ENCODE results near the gene UGT2B10. TPM values are rescaled to one million over a fixed set of nuclear protein-coding genes. Genes with fewer than 3 reads are reported as not detected.

Gene UGT2B10
- total and polyA plus RNA-seq, 2 of the 13 experiments (the other 11 are each of a cell fraction or from before 2014, with no cell fraction given) = 107 to 148 TPM

DNA sequence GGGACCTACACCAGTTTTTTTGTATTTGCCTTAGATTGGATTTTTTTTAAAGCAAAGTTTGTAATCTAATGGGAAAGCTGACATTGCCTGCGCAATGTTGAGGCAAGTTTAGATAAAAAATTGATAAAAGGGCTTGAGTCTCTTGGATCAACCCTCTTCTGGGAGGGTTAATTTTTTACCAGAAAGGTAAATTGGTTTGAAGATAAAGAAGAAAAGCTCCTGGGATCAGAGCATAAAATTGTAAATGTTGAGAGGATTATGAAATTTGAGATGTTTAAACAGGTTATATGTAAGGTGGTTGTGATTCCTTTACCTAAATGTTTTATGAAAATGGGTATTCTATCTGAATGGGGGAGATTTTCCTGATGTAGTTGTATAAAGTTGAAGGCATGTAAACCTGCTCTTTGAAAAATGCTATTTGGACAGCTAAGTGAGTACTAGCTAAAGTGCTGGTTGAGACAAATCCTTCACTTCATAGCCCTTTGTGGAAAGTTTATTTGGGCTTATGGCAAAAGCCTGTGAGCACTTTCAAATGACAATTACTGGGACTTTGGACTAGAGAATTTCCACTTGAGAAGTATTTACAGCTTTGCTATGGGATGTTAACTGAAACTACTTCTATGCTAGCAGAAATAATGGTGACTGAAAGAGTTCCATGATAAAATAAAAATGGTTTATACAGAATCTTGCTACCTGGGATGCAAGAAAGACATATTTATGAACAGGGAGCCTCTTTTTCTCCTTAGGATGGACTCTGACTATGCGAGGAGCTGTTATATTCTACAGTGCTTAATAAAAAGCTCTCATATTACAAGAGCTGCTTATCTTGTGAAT is 56.2 kb downstream of the UGT2B10 start (continued):
- TF ChIP-seq, protein P1, sequence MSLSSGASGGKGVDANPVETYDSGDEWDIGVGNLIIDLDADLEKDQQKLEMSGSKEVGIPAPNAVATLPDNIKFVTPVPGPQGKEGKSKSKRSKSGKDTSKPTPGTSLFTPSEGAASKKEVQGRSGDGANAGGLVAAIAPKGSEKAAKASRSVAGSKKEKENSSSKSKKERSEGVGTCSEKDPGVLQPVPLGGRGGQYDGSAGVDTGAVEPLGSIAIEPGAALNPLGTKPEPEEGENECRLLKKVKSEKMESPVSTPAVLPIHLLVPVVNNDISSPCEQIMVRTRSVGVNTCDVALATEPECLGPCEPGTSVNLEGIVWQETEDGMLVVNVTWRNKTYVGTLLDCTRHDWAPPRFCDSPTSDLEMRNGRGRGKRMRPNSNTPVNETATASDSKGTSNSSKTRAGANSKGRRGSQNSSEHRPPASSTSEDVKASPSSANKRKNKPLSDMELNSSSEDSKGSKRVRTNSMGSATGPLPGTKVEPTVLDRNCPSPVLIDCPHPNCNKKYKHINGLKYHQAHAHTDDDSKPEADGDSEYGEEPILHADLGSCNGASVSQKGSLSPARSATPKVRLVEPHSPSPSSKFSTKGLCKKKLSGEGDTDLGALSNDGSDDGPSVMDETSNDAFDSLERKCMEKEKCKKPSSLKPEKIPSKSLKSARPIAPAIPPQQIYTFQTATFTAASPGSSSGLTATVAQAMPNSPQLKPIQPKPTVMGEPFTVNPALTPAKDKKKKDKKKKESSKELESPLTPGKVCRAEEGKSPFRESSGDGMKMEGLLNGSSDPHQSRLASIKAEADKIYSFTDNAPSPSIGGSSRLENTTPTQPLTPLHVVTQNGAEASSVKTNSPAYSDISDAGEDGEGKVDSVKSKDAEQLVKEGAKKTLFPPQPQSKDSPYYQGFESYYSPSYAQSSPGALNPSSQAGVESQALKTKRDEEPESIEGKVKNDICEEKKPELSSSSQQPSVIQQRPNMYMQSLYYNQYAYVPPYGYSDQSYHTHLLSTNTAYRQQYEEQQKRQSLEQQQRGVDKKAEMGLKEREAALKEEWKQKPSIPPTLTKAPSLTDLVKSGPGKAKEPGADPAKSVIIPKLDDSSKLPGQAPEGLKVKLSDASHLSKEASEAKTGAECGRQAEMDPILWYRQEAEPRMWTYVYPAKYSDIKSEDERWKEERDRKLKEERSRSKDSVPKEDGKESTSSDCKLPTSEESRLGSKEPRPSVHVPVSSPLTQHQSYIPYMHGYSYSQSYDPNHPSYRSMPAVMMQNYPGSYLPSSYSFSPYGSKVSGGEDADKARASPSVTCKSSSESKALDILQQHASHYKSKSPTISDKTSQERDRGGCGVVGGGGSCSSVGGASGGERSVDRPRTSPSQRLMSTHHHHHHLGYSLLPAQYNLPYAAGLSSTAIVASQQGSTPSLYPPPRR (CRISPR knock-in tag; IDR thresholded peaks at IDR 0.05; ENCODE audit: borderline replicate concordance) = no peak; the same call in 1 of the 2 replicates
- no peak for TF ChIP-seq JUND (CRISPR knock-in tag; IDR thresholded peaks at IDR 0.05)
- TF ChIP-seq, protein P2, sequence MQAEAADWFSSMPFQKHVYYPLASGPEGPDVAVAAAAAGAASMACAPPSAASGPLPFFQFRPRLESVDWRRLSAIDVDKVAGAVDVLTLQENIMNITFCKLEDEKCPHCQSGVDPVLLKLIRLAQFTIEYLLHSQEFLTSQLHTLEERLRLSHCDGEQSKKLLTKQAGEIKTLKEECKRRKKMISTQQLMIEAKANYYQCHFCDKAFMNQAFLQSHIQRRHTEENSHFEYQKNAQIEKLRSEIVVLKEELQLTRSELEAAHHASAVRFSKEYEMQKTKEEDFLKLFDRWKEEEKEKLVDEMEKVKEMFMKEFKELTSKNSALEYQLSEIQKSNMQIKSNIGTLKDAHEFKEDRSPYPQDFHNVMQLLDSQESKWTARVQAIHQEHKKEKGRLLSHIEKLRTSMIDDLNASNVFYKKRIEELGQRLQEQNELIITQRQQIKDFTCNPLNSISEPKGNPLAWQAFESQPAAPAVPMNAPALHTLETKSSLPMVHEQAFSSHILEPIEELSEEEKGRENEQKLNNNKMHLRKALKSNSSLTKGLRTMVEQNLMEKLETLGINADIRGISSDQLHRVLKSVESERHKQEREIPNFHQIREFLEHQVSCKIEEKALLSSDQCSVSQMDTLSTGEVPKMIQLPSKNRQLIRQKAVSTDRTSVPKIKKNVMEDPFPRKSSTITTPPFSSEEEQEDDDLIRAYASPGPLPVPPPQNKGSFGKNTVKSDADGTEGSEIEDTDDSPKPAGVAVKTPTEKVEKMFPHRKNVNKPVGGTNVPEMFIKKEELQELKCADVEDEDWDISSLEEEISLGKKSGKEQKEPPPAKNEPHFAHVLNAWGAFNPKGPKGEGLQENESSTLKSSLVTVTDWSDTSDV (CRISPR knock-in tag; IDR thresholded peaks at IDR 0.05) = no peak
- no peak for TF ChIP-seq ZNF740 (CRISPR knock-in tag; IDR thresholded peaks at IDR 0.05)
- TF ChIP-seq ZNF615 (CRISPR knock-in tag; IDR thresholded peaks at IDR 0.05; ENCODE audit: borderline replicate concordance) = no peak
- TF ChIP-seq KDM3A (CRISPR knock-in tag; IDR thresholded peaks at IDR 0.05; ENCODE audit: low read depth) = no peak
- TF ChIP-seq, protein P3, sequence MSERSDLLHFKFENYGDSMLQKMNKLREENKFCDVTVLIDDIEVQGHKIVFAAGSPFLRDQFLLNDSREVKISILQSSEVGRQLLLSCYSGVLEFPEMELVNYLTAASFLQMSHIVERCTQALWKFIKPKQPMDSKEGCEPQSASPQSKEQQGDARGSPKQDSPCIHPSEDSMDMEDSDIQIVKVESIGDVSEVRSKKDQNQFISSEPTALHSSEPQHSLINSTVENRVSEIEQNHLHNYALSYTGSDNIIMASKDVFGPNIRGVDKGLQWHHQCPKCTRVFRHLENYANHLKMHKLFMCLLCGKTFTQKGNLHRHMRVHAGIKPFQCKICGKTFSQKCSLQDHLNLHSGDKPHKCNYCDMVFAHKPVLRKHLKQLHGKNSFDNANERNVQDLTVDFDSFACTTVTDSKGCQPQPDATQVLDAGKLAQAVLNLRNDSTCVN (CRISPR knock-in tag; IDR thresholded peaks at IDR 0.05; ENCODE audit: borderline replicate concordance) = no peak
- TF ChIP-seq, protein P4, sequence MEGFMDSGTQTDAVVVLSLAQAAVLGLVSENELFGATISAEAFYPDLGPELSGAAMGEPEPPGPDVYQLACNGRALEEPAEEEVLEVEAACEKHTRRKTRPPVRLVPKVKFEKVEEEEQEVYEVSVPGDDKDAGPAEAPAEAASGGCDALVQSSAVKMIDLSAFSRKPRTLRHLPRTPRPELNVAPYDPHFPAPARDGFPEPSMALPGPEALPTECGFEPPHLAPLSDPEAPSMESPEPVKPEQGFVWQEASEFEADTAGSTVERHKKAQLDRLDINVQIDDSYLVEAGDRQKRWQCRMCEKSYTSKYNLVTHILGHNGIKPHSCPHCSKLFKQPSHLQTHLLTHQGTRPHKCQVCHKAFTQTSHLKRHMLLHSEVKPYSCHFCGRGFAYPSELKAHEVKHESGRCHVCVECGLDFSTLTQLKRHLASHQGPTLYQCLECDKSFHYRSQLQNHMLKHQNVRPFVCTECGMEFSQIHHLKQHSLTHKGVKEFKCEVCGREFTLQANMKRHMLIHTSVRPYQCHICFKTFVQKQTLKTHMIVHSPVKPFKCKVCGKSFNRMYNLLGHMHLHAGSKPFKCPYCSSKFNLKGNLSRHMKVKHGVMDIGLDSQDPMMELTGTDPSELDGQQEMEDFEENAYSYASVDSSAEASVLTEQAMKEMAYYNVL (CRISPR knock-in tag; IDR thresholded peaks at IDR 0.05; ENCODE audit: borderline replicate concordance) = no peak
- TF ChIP-seq, protein P5, sequence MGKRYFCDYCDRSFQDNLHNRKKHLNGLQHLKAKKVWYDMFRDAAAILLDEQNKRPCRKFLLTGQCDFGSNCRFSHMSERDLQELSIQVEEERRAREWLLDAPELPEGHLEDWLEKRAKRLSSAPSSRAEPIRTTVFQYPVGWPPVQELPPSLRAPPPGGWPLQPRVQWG (CRISPR knock-in tag; IDR thresholded peaks at IDR 0.05; ENCODE audit: borderline replicate concordance, low read depth) = no peak
- no peak for TF ChIP-seq ATF3 (CRISPR knock-in tag; IDR thresholded peaks at IDR 0.05)
- no peak for TF ChIP-seq YEATS2 (CRISPR knock-in tag; IDR thresholded peaks at IDR 0.05; ENCODE audit: borderline replicate concordance)
- TF ChIP-seq SATB2 (CRISPR knock-in tag; IDR thresholded peaks at IDR 0.05) = no peak
- TF ChIP-seq HMG20B (CRISPR knock-in tag; conservative IDR thresholded peaks at IDR 0.05) = no peak
- TF ChIP-seq NAIF1 (CRISPR knock-in tag; IDR thresholded peaks at IDR 0.05; ENCODE audit: borderline replicate concordance) = no peak
- peak in 1 of 2 experiments; percentile 90; a peak in 2 of 4 replicates for TF ChIP-seq EP300 (IDR thresholded peaks at IDR 0.05; ENCODE audit: low read depth in 2 of 2, low read length in 2 of 2)
- no peak for TF ChIP-seq EP300 (CRISPR knock-in tag; IDR thresholded peaks at IDR 0.05; ENCODE audit: borderline replicate concordance)
